ENCODE data around the gene PRDX2.
A peak's percentile ranks its signal among the peaks of the same experiment; 100 is the strongest.

Gene PRDX2

DNA sequence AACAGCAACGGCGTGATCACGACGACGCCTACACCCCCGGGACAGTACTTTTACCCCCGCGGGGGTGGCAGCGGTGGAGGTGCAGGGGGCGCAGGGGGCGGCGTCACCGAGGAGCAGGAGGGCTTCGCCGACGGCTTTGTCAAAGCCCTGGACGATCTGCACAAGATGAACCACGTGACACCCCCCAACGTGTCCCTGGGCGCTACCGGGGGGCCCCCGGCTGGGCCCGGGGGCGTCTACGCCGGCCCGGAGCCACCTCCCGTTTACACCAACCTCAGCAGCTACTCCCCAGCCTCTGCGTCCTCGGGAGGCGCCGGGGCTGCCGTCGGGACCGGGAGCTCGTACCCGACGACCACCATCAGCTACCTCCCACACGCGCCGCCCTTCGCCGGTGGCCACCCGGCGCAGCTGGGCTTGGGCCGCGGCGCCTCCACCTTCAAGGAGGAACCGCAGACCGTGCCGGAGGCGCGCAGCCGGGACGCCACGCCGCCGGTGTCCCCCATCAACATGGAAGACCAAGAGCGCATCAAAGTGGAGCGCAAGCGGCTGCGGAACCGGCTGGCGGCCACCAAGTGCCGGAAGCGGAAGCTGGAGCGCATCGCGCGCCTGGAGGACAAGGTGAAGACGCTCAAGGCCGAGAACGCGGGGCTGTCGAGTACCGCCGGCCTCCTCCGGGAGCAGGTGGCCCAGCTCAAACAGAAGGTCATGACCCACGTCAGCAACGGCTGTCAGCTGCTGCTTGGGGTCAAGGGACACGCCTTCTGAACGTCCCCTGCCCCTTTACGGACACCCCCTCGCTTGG is 9.3 kb downstream of the PRDX2 start:
- H3K27me3 Mint-ChIP-seq (ENCODE audit: low read depth): no peaks in the 10 kb centered on the region
- DNase-seq (ENCODE audit: low spot score): peak; percentile 76
- peaks cover 13% of the 10 kb centered on the region for H3K36me3 Mint-ChIP-seq (ENCODE audit: low read depth)
- H3K27ac Mint-ChIP-seq: peak overlapping the region; percentile 98
- no peaks in the 10 kb centered on the region for H3K9me3 Mint-ChIP-seq
- peak overlapping the region; percentile 95 for H3K4me3 Mint-ChIP-seq
- H3K4me1 Mint-ChIP-seq (ENCODE audit: low read depth): peaks cover 38% of the 10 kb centered on the region

DNA sequence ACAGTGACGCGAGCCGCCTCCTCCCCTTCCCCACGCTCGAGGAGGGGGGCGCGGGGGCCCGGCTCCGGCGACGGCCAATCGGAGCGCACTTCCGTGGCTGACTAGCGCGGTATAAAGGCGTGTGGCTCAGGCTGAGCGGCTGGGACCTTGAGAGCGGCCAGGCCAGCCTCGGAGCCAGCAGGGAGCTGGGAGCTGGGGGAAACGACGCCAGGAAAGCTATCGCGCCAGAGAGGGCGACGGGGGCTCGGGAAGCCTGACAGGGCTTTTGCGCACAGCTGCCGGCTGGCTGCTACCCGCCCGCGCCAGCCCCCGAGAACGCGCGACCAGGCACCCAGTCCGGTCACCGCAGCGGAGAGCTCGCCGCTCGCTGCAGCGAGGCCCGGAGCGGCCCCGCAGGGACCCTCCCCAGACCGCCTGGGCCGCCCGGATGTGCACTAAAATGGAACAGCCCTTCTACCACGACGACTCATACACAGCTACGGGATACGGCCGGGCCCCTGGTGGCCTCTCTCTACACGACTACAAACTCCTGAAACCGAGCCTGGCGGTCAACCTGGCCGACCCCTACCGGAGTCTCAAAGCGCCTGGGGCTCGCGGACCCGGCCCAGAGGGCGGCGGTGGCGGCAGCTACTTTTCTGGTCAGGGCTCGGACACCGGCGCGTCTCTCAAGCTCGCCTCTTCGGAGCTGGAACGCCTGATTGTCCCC is 10.1 kb downstream of the PRDX2 start, which contains the start of gene JUNB:
JUNB (plus strand) TSS at position 142 of the 706 bp plus-strand sequence; CDS start at position 428, 286 bp downstream.
- no peaks in the 10 kb centered on the region for H3K27me3 Mint-ChIP-seq (ENCODE audit: low read depth)
- peak within 1 kb of the TSS; percentile 98 for H3K27ac Mint-ChIP-seq
- no peaks in the 10 kb centered on the region for H3K9me3 Mint-ChIP-seq
- H3K4me1 Mint-ChIP-seq (ENCODE audit: low read depth): peaks cover 38% of the 10 kb centered on the region
- H3K4me3 Mint-ChIP-seq: peak within 1 kb of the TSS; percentile 95
- peaks cover 11% of the 10 kb centered on the region for H3K36me3 Mint-ChIP-seq (ENCODE audit: low read depth)
- DNase-seq (ENCODE audit: low spot score): peak; percentile 97

DNA sequence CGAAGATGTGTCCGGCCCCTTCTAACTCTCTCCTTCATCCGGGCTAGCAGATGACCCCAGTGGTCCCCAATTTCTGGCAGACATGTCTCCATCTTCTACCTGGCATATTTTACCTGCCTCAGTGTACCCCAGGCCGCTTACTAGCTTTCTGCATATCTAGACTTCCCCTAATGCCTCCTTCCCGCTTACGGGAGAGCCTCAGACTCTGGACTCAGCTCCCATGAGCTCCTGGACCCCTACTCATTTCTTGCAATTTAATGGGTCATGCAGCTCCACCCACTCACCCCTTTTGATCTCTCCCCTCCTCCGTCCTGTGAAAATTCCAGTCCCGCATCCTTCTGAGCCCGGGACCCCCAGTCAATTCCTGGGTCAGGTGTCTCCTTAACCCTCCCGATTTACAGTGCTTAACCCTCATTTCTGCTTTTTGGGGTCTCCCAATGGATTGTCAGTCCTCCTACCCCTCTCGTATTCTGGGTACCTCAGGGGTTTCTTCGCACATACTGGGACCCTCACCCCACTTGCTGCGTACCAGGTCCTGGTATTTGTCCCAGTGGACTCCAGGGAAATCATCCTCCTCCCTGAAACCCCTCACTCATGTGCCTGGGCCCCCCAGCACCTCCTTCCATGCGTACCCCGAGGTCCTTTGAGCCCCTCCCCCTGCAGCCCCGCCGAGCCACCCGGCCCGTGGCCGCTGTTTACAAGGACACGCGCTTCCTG is 10.8 kb downstream of the PRDX2 start:
- Mint-ChIP-seq H3K36me3 (ENCODE audit: low read depth) (peaks cover 7% of the 10 kb centered on the region), H3K4me3 (peak overlapping the region; percentile 95), H3K27me3 (ENCODE audit: low read depth) (no peaks in the 10 kb centered on the region), H3K9me3 (no peaks in the 10 kb centered on the region), H3K4me1 (ENCODE audit: low read depth) (peaks cover 31% of the 10 kb centered on the region), H3K27ac (peak overlapping the region; percentile 91)
- DNase-seq (ENCODE audit: low spot score): peak; percentile 17

DNA sequence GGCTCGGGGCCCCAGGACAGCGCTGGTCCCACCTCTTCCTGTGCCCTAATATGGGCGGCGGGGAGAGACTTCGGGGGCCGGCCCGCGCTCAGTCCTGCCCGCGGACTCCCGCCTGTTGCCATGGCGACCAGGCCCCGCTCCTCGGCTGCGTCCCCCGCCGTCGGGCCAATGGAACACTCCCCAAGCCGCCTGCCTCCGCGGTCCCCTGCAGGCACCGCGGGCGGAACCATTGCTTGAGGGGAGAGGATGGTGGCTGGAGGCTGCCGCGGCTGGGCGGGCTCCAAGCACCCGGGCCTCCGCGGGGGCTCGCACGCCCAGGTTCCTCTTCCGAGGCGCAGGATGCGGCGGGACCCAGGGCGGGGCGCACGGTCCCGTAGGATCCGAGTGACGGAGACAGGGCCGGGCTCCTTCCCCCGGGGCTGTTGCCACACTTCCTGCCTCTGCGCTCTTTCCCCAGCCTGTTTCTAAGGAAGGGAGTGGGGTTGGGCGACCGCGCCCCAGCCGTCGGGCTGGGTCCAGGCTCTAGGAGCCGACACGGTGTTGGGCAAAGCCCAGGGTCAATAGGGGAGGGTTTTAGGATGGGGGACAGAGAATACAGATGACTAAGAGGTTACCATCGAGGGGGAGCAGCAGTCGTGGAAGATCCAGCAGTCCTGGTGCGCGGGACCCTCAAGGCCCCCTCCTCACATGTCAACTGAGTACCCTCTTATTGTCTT is 11.5 kb downstream of the PRDX2 start:
- H3K27ac Mint-ChIP-seq: peak overlapping the region; percentile 91
- H3K4me3 Mint-ChIP-seq: peak overlapping the region; percentile 95
- H3K4me1 Mint-ChIP-seq (ENCODE audit: low read depth): peaks cover 30% of the 10 kb centered on the region
- no peaks in the 10 kb centered on the region for H3K27me3 Mint-ChIP-seq (ENCODE audit: low read depth)
- DNase-seq (ENCODE audit: low spot score): peak; percentile 98
- no peaks in the 10 kb centered on the region for H3K9me3 Mint-ChIP-seq
- H3K36me3 Mint-ChIP-seq (ENCODE audit: low read depth): peaks cover 7% of the 10 kb centered on the region

DNA sequence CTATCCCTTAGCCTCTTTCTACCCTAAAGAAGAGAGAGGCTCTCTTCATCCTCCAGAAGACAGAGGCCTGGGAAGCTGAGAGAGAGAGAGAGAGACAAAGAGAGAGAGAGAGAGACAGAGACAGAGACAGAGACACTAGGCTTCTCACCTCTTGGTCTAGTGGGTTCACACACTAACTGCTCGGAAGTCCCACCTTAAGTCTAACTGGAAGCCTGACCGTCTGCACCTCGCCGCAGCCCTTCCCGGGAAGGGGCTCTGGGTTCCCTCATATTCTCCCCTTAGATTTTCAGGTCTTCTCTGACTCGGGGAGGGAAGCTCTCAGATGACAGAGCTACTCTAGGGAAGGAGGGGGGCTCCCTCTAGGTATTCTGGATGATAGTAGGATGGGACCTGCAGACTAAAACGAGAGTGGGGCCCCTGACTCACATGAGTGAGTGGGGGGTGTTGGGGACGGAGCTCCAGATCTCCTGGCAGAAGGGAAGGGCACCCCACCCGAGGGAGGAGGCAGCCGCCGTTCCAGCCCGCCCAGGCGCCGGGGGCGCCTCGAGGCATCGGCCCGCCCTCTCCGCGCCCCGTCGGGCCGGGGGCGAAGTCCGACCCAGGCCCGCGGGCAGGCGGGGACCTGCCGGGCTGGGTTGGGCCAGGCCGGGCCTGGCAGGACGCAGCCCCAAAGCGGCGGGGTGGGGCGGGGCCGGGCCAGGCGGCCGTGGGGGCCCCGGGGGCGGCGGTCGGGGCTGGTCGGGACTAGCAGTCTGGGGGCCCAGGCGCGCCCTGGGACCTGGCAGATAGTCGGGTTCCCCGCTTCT is 12.3 kb downstream of the PRDX2 start:
- Mint-ChIP-seq H3K4me1 (ENCODE audit: low read depth) (peaks cover 24% of the 10 kb centered on the region), H3K9me3 (no peaks in the 10 kb centered on the region), H3K4me3 (peak overlapping the region; percentile 88), H3K27me3 (ENCODE audit: low read depth) (no peaks in the 10 kb centered on the region), H3K27ac (peak overlapping the region; percentile 95), H3K36me3 (ENCODE audit: low read depth) (peaks cover 7% of the 10 kb centered on the region)
- DNase-seq (ENCODE audit: low spot score): peak; percentile 15

DNA sequence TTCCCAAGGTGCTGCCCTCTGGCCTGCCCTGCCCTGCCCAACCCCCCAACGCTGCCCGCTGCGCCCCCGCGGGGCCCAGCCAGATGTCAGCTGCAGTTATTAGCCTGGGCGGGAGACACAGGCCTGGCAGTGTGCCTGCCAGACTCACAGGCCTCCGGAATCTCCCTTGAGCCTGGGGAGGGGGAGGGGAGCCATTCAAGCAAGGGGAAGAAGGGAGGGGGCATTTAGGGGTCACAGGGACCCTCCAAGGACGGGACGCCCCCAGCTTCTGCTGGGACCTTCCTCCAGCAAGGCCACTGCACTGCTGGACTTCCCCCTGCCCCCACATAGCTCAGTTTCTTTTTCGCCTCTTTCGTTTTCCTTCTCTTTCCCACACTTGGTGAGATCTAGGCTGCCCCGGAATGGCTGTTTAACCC is 12.9 kb downstream of the PRDX2 start:
- peaks cover 21% of the 10 kb centered on the region for H3K4me1 Mint-ChIP-seq (ENCODE audit: low read depth)
- peak; percentile 26 for DNase-seq (ENCODE audit: low spot score)

DNA sequence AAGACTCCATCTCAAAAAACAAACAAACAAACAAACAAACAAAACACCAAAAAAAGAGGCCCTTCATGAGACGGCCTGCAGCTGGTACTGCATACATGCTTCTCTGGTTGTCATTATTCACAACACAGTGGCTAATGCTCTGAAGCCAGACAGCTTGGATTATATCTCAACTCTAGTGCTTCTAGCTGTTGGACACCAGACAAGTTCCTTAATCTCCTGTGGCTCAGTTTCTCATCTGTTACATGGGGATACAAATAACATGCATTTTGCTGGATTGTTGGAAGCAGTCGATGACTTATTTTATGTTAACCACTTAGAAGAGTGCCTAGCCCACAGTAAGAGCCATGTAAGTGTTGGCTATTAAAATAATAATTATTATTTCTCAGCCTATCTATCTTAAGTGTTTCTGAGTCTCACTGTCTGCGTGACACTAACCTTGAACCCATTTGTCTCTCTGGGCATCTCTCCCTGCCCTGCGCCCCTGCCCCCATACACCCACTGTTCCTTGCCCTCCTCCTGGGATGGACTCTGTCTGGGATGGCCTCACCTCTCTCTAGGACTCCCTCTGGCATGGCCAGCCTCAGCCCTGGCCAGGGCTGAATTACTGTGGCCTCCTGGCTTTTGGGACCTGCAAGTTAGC is 13.4 kb downstream of the PRDX2 start:
- Mint-ChIP-seq H3K4me3 (peak overlapping the region; percentile 10), H3K27me3 (ENCODE audit: low read depth) (no peaks in the 10 kb centered on the region)

More for the DNA sequence above, 12.9 kb downstream of the PRDX2 start:
- H3K36me3 Mint-ChIP-seq (ENCODE audit: low read depth): peaks cover 7% of the 10 kb centered on the region
- H3K4me3 Mint-ChIP-seq: peak overlapping the region; percentile 88
- H3K27ac Mint-ChIP-seq: peak overlapping the region; percentile 95
- no peaks in the 10 kb centered on the region for H3K27me3 Mint-ChIP-seq (ENCODE audit: low read depth)
- no peaks in the 10 kb centered on the region for H3K9me3 Mint-ChIP-seq

DNA sequence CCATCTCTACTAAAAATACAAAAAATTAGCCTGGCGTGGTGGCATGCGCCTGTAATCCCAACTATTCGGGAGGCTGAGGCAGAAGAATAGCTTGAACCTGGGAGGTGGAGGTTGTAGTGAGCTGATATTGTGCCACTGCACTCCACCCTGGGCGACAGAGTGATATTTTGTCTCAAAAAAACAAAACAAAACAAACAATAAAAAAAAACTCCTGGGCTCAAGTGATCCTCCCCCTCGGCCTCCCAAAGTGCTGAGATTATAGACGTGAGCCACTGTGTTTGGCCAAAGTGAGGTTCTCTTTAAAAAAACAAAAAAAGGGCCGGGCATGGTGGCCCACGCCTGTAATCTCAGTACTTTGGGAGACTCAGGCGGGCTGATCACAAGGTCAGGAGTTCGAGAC is 14.1 kb downstream of the PRDX2 start:
- Mint-ChIP-seq H3K27me3 (ENCODE audit: low read depth) (no peaks in the 10 kb centered on the region), H3K4me3 (no peak overlapping the region), H3K36me3 (ENCODE audit: low read depth) (peaks cover 2% of the 10 kb centered on the region), H3K27ac (peak overlapping the region; percentile 13), H3K4me1 (ENCODE audit: low read depth) (peaks cover 25% of the 10 kb centered on the region), H3K9me3 (no peaks in the 10 kb centered on the region)
- no peak for DNase-seq (ENCODE audit: low spot score)

More for the DNA sequence above, 13.4 kb downstream of the PRDX2 start:
- H3K27ac Mint-ChIP-seq: peak overlapping the region; percentile 80
- peaks cover 25% of the 10 kb centered on the region for H3K4me1 Mint-ChIP-seq (ENCODE audit: low read depth)
- H3K36me3 Mint-ChIP-seq (ENCODE audit: low read depth): peaks cover 5% of the 10 kb centered on the region
- H3K9me3 Mint-ChIP-seq: no peaks in the 10 kb centered on the region
- DNase-seq (ENCODE audit: low spot score): no peak

DNA sequence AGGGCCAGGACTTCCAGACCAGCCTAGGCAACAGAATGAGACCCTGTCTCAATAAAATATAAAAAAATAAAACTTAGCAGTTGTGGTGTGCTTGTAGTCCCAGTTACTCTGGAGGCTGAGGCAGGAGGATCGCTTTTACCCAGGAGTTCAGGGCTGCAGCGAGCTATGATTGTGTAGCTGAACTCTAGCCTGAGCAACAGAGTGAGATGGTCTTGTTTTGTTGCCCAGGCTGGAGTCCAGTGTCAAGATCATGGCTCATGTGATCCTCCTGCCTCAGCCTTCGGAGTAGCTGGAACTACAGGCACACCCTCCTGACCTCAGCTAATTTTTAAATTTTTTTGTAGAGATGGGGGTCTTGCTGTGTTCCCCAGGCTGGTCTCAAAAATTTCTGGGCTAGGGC is 14.6 kb downstream of the PRDX2 start:
- Mint-ChIP-seq H3K27ac (no peak overlapping the region), H3K9me3 (no peaks in the 10 kb centered on the region), H3K27me3 (ENCODE audit: low read depth) (no peaks in the 10 kb centered on the region), H3K36me3 (ENCODE audit: low read depth) (no peaks in the 10 kb centered on the region), H3K4me1 (ENCODE audit: low read depth) (peaks cover 26% of the 10 kb centered on the region), H3K4me3 (no peak overlapping the region)
- no peak for DNase-seq (ENCODE audit: low spot score)

DNA sequence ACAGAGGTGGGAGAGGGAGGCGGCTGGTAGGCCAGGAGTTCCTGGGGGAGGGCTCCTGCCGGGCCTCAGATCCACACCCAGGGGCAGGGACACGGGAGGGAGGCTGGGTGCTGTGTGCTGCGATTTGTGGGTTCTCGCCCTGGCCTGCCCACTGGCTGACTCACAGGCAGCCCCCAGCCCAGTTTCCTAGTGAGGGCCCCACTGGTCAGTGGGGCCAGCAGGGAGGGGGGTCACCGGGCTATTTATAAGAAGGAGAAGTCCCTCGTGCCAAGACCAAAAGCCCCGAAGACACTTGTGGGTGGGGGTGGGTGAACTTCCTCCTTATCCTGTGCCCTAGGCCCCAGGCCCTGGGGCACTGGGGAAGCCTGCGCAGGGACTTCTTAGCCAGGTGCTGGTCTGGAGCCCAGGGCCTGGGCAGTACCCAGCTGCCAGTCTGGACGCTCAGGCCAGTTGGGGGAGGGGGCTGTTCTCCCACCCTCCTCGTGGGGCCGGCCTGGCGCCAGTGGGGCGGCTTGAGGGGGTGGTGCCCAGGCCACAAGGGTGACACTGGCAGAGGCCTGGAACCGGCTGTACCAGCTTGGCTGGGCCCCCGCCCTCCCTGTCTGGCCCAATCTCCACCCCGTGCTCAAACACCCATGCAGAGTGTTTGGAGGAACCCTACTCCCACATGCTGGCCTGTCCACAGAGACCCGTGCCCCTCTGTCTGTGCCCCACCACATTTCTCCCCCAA is 15.3 kb downstream of the PRDX2 start:
- H3K4me1 Mint-ChIP-seq (ENCODE audit: low read depth): peaks cover 31% of the 10 kb centered on the region
- H3K9me3 Mint-ChIP-seq: no peaks in the 10 kb centered on the region
- DNase-seq (ENCODE audit: low spot score): no peak
- H3K36me3 Mint-ChIP-seq (ENCODE audit: low read depth): no peaks in the 10 kb centered on the region
- H3K27me3 Mint-ChIP-seq (ENCODE audit: low read depth): no peaks in the 10 kb centered on the region
- H3K27ac Mint-ChIP-seq: peak overlapping the region; percentile 37
- H3K4me3 Mint-ChIP-seq: no peak overlapping the region

DNA sequence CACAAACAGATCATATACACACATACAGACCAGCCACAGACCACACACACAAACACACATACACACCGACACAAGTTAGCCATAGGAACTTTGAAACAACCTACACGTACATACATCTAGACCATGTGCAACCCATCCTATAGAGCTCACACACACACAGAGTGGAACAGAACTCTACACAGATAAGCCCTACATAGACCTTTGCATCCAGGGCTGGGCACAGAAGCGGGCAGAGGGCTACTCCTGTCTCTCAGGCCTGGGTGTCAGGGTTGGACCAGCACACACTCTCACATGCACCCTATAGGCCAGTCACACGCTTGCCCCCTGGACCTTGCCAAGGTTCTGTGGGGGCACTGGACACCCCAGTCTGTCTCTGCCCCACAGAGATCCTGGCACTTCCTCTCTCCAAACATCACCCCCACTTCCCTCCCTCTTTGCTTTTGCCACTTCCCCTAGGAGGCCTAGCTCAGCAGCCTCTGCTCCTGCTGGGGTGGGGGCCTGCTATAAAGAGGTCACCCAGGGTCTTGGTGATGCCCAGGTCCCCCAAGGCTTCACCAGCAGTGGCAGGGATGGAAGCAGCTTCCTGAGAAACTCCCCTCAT is 16.1 kb downstream of the PRDX2 start:
- Mint-ChIP-seq H3K4me1 (ENCODE audit: low read depth) (peaks cover 25% of the 10 kb centered on the region), H3K27me3 (ENCODE audit: low read depth) (no peaks in the 10 kb centered on the region), H3K4me3 (no peak overlapping the region), H3K36me3 (ENCODE audit: low read depth) (no peaks in the 10 kb centered on the region), H3K9me3 (no peaks in the 10 kb centered on the region), H3K27ac (no peak overlapping the region)
- no peak for DNase-seq (ENCODE audit: low spot score)

Measured in T-helper 2 cell treated with Interferon-gamma antibody and Interleukin-4, amounts not matched to agents 5 μg/mL and 100 μg/mL, for 36 hours (primary cell).